Lower lobe of right lung (tissue), 2 donors: ENCODE measurements around the gene BABAM2. TPM values are rescaled to one million over a fixed set of nuclear protein-coding genes. Genes with fewer than 3 reads are reported as not detected.
A peak's percentile ranks its signal among the peaks of the same experiment; 100 is the strongest.

Experiments used
- ATAC-seq, 2 donors: fragments of 200-7000 bp; cut with Tn5 transposase; one replicate each; pipeline ENCODE4 v1.9.1; 2020 to 2022; ENCODE audit warnings: mild to moderate bottlenecking in 2 of 2, moderate library complexity in 2 of 2
- DNase-seq: peaks from one replicate; pipeline ENCODE4 v3.0.0-alpha.2; 2020
- H3K27ac ChIP-seq: fragments of 200-600 bp; one replicate; pipeline ENCODE4 v1.8.0; 2022
- H3K27me3 ChIP-seq: fragments of 200-600 bp; one replicate; pipeline ENCODE4 v1.8.0; 2022; ENCODE audit warnings: low read depth
- H3K36me3 ChIP-seq: fragments of 200-600 bp; one replicate; pipeline ENCODE4 v1.8.0; 2022; ENCODE audit warnings: mild to moderate bottlenecking
- H3K4me1 ChIP-seq: fragments of 200-600 bp; one replicate; pipeline ENCODE4 v1.8.0; 2022
- H3K4me3 ChIP-seq: fragments of 200-600 bp; one replicate; pipeline ENCODE4 v1.8.0; 2022; ENCODE audit warnings: mild to moderate bottlenecking
- H3K9me3 ChIP-seq: fragments of 200-600 bp; one replicate; pipeline ENCODE4 v1.8.0; 2022
- intact Hi-C: fragments of 100-400 bp; cut with DNase I; formaldehyde crosslinking; loops from one replicate; pipeline ENCODE4 v1.11.0; 2022
- total RNA-seq: library from RNA; stranded (reverse); fragmentation: NEBNext Ultra II Directional; extraction: Animal tissue kit (Norgen Biotek cat#: 25700); gene quantifications from one replicate; pipeline ENCODE4 v1.2.1, GENCODE V29; 2021
- TF ChIP-seq, protein P1 (sequence below): fragments of 200-600 bp; IDR thresholded peaks from one replicate; pipeline ENCODE4 v1.8.0; 2022; ENCODE audit warnings: antibody characterized with exemption, mild to moderate bottlenecking
- donor health status: DM: no; HTN: yes; CAD: no; lungs with severe emphysema.

BABAM2 gene
- total RNA-seq, 1 donor from 2014 or later, result 39.5 TPM

DNA sequence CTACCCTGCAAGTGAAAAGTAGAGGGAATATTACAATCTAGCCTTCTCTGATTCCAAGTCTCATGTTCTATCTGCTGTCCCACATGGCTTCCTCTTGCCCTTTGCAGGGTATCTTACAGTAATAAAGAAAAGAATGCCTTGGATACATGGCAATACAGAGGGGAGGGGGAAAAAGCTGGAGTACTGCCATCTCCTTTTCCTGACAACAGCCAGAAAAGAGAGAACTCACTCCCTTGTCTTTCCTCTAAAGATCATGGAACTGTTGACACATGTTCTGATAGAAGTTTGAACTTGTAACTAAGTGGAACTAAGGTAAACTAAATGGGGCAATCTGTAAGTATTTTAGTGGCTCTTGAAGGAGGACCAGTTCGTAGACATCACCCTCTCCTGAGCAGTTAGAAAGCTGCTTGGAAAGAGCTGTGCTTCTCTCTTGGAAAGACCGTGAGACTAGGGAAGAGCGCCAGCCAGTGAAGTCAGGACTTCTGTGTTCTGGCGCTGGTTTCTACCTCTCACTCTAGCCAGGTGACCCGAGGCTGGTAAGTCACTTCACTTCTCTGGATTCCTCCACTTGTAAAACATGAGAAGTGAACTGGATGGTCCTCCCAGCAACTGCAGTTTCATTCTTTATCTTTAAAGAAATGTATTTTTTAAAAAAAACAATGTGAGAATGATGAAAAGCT is 259.8 kb downstream of the BABAM2 start:
- Histone ChIP-seq H3K9me3 (peaks cover 3% of the 10 kb centered on the region), H3K4me3 (no peak overlapping the region), H3K27ac (no peak overlapping the region), H3K36me3 (no peaks in the 10 kb centered on the region), H3K27me3 (no peaks in the 10 kb centered on the region), H3K4me1 (peaks cover 13% of the 10 kb centered on the region)
- peak; percentile 73 to 81 for ATAC-seq
- intact Hi-C loops, result no loop called here
- no peak for DNase-seq
- TF ChIP-seq, protein P1, sequence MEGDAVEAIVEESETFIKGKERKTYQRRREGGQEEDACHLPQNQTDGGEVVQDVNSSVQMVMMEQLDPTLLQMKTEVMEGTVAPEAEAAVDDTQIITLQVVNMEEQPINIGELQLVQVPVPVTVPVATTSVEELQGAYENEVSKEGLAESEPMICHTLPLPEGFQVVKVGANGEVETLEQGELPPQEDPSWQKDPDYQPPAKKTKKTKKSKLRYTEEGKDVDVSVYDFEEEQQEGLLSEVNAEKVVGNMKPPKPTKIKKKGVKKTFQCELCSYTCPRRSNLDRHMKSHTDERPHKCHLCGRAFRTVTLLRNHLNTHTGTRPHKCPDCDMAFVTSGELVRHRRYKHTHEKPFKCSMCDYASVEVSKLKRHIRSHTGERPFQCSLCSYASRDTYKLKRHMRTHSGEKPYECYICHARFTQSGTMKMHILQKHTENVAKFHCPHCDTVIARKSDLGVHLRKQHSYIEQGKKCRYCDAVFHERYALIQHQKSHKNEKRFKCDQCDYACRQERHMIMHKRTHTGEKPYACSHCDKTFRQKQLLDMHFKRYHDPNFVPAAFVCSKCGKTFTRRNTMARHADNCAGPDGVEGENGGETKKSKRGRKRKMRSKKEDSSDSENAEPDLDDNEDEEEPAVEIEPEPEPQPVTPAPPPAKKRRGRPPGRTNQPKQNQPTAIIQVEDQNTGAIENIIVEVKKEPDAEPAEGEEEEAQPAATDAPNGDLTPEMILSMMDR, result no peak

- Histone ChIP-seq H3K36me3 (no peaks in the 10 kb centered on the region), H3K27ac (no peak overlapping the region), H3K9me3 (peaks cover 9% of the 10 kb centered on the region), H3K4me3 (no peak overlapping the region), H3K4me1 (peaks cover 13% of the 10 kb centered on the region), H3K27me3 (no peaks in the 10 kb centered on the region)
- intact Hi-C loops, result no loop called here
- DNase-seq (no peak), ATAC-seq (no peak)
- TF ChIP-seq, protein P1, result no peak
Observed at GRCh38 chr2:28150994-28151393, 260.5 kb downstream of the BABAM2 start.

- no peak for ATAC-seq
- no peak for DNase-seq
- no peaks in the 10 kb centered on the region for H3K27me3 ChIP-seq
- intact Hi-C loops, result no loop called here
- peaks cover 13% of the 10 kb centered on the region for H3K4me1 ChIP-seq
- no peaks in the 10 kb centered on the region for H3K36me3 ChIP-seq
- TF ChIP-seq, protein P1, result no peak
- no peak overlapping the region for H3K27ac ChIP-seq
- peaks cover 11% of the 10 kb centered on the region for H3K9me3 ChIP-seq
- H3K4me3 ChIP-seq, result no peak overlapping the region
Observed at GRCh38 chr2:28152585-28153280, 262.2 kb downstream of the BABAM2 start.

DNA sequence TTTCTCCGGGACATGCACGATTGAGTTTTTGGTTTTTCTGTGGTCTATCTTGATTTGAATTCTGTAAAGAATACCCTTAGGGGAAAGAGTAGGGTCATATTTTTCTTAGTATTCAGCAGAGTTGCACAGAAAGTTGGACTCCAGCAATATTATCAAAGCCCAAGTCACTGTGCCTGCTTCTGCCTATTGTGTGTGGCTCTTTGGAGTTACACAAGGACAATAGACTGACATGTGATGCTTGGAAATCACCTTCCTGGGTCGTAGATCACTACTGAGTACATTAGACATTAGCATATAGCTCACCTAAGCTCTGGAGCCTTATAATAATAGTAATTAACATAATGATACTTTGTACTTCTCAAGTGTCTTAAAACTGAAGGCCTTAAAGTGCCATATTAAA is 263.3 kb downstream of the BABAM2 start:
- DNase-seq (no peak), ATAC-seq (no peak)
- TF ChIP-seq, protein P1, result no peak
- Histone ChIP-seq H3K36me3 (no peaks in the 10 kb centered on the region), H3K27me3 (no peaks in the 10 kb centered on the region), H3K9me3 (peaks cover 11% of the 10 kb centered on the region), H3K27ac (no peak overlapping the region), H3K4me1 (peaks cover 13% of the 10 kb centered on the region), H3K4me3 (no peak overlapping the region)
- intact Hi-C loops, result no loop called here

DNA sequence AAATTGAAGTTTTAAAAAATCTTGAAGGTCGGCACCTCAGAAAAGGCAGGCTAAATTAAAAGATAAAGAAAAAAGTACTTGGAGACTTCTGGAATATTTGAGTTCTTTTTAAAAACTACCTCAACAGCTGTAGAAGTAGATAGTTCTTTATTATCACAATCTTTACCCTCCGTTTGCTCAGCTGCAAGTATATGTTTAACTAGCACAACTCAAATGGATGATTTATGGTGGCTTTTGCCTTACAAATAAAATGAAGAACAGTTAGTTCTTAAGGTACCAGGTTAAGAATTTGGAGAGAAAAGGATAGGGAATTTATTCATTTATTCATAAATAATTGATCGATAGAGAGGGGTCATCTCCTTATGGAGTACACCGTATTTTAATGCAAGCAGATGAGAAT is 264.6 kb downstream of the BABAM2 start:
- Histone ChIP-seq H3K4me1 (peaks cover 10% of the 10 kb centered on the region), H3K4me3 (no peak overlapping the region), H3K27ac (no peak overlapping the region), H3K36me3 (no peaks in the 10 kb centered on the region), H3K9me3 (peaks cover 11% of the 10 kb centered on the region), H3K27me3 (no peaks in the 10 kb centered on the region)
- DNase-seq (no peak), ATAC-seq (no peak)
- TF ChIP-seq, protein P1, result no peak
- intact Hi-C loops, result no loop called here
